Thyroid gland (tissue), 4 donors: ENCODE measurements around the gene TMEM132A.

ENCODE experiments used
- POLR2A ChIP-seq, 2 donors: fragments of 450-650 bp; IDR thresholded peaks; one replicate each; pipeline ENCODE4 v1.6.1; 2017; ENCODE audit warnings: antibody characterized with exemption in 2 of 2, mild to moderate bottlenecking in 2 of 2, moderate library complexity in 1 of 2
- TF ChIP-seq, protein P1 (sequence below), 6 experiments: fragments of 200-600 bp in 3 of 6; fragments of 450-650 bp in 3 of 6; sonication (generic) in 3 of 6; IDR thresholded peaks; one replicate each; pipeline ENCODE4 v1.5.1; 2016 to 2019; ENCODE audit warnings: antibody characterized with exemption in 6 of 6, mild to moderate bottlenecking in 2 of 6, inconsistent platforms in 1 of 6, moderate library complexity in 1 of 6

DNA sequence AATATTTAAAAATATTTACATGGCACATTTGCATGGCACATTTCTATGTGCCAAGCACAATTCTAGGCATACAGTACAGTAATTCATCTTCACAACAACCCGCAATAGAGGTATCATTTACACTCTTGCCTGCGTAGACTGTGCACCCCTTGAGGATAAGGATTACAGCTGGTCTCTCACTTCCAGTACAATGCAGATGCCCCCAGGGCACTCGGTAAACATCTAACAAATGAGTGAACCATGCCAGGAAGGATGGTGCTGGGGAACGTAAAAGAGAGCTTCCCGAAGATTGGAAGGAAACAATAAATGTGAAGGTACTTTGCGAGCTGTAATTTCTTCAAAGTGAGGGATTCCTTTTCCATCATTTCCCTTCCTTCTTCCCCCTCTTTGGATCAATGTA is 19.2 kb upstream of the TMEM132A start:
- TF ChIP-seq, protein P1, sequence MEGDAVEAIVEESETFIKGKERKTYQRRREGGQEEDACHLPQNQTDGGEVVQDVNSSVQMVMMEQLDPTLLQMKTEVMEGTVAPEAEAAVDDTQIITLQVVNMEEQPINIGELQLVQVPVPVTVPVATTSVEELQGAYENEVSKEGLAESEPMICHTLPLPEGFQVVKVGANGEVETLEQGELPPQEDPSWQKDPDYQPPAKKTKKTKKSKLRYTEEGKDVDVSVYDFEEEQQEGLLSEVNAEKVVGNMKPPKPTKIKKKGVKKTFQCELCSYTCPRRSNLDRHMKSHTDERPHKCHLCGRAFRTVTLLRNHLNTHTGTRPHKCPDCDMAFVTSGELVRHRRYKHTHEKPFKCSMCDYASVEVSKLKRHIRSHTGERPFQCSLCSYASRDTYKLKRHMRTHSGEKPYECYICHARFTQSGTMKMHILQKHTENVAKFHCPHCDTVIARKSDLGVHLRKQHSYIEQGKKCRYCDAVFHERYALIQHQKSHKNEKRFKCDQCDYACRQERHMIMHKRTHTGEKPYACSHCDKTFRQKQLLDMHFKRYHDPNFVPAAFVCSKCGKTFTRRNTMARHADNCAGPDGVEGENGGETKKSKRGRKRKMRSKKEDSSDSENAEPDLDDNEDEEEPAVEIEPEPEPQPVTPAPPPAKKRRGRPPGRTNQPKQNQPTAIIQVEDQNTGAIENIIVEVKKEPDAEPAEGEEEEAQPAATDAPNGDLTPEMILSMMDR (IDR thresholded peaks at IDR 0.05) = no peak
- TF ChIP-seq POLR2A (IDR thresholded peaks at IDR 0.05) = no peak
